CD14-positive monocyte (primary cell): ENCODE measurements around the gene HIF3A. TPM values are rescaled to one million over a fixed set of nuclear protein-coding genes. Genes with fewer than 3 reads are reported as not detected.
"Not testable (repeated sequence)": the region's sequence is repeated elsewhere in the genome, so short reads cannot be mapped to it uniquely, and the experiment has no call there.

Source experiments
- DNase-seq, 3 donors: peaks; one replicate each; pipeline ENCODE4 v3.0.0-alpha.2; 2011 to 2022
- H2AFZ ChIP-seq: 2 replicates; pipeline ENCODE4 v1.6.0; 2012; ENCODE audit warnings: mild to moderate bottlenecking, low read depth, low read length, inconsistent platforms; ENCODE audit not compliant: insufficient read depth, poor library complexity, severe bottlenecking
- H3K27ac ChIP-seq, 2 donors: 1 replicate in 1 of 2; 2 replicates in 1 of 2; pipeline ENCODE4 v1.5.1; 2012 to 2013; ENCODE audit warnings: low read length in 2 of 2, control low read depth in 1 of 2, inconsistent platforms in 1 of 2, low read depth in 1 of 2, mild to moderate bottlenecking in 1 of 2
- H3K27me3 ChIP-seq, 2 donors: one replicate each; pipeline versions ENCODE4 v1.6.0 to v1.6.1; 2011 to 2013; ENCODE audit warnings: low read length in 2 of 2; ENCODE audit not compliant: control insufficient read depth in 2 of 2, insufficient read depth in 2 of 2
- H3K36me3 ChIP-seq, 2 donors: replicated peaks in 1 of 2; 1 replicate in 1 of 2; 2 replicates in 1 of 2; pipeline versions ENCODE4 v1.5.1 to v1.6.1; 2012 to 2013; ENCODE audit warnings: low read length in 2 of 2, control low read depth in 1 of 2, inconsistent platforms in 1 of 2, mild to moderate bottlenecking in 1 of 2; ENCODE audit not compliant: insufficient read depth in 2 of 2, control insufficient read depth in 1 of 2
- H3K4me1 ChIP-seq, 2 donors: 1 replicate in 1 of 2; 2 replicates in 1 of 2; pipeline versions ENCODE4 v1.5.1 to v1.6.1; 2012 to 2013; ENCODE audit warnings: low read length in 2 of 2, control low read depth in 1 of 2, inconsistent platforms in 1 of 2, mild to moderate bottlenecking in 1 of 2, moderate library complexity in 1 of 2; ENCODE audit not compliant: insufficient read depth in 2 of 2, control insufficient read depth in 1 of 2
- H3K4me2 ChIP-seq: replicated peaks from 2 replicates; pipeline ENCODE3; 2012; ENCODE audit warnings: low read length, moderate library complexity, mild to moderate bottlenecking; ENCODE audit not compliant: poor library complexity, severe bottlenecking; ENCODE audit errors: extremely low read depth
- H3K4me3 ChIP-seq, 3 experiments: fragments of 200-600 bp in 1 of 3; sonication (generic) in 1 of 3; replicated peaks in 1 of 3; 1 replicate in 2 of 3; 2 replicates in 1 of 3; pipeline ENCODE4 v1.5.1; 2011 to 2013; ENCODE audit warnings: low read length in 3 of 3, mild to moderate bottlenecking in 3 of 3, control low read depth in 2 of 3, low read depth in 2 of 3, inconsistent platforms in 1 of 3, moderate library complexity in 1 of 3
- H3K79me2 ChIP-seq: 2 replicates; pipeline ENCODE4 v1.6.0; 2012; ENCODE audit warnings: mild to moderate bottlenecking, control low read depth, inconsistent platforms, low read length, moderate library complexity; ENCODE audit not compliant: insufficient read depth
- H3K9ac ChIP-seq: 2 replicates; pipeline ENCODE4 v1.6.0; 2017; ENCODE audit warnings: low read length, mild to moderate bottlenecking; ENCODE audit not compliant: insufficient read depth, poor library complexity, severe bottlenecking
- H3K9me3 ChIP-seq, 2 donors: replicated peaks in 1 of 2; 1 replicate in 1 of 2; 2 replicates in 1 of 2; pipeline versions ENCODE4 v1.5.1 to v1.6.1; 2012 to 2013; ENCODE audit warnings: low read length in 2 of 2, control low read depth in 1 of 2; ENCODE audit not compliant: control insufficient read depth in 1 of 2, insufficient read depth in 1 of 2
- H4K20me1 ChIP-seq: 2 replicates; pipeline ENCODE4 v1.6.0; 2012; ENCODE audit warnings: mild to moderate bottlenecking, low read length, control low read depth, moderate library complexity; ENCODE audit not compliant: insufficient read depth
- H3K27ac Mint-ChIP-seq, 7 donors: one replicate each; pipeline ENCODE4 v1.8.0; 2020; ENCODE audit warnings: mild to moderate bottlenecking in 7 of 7, mixed read lengths in 7 of 7, moderate library complexity in 6 of 7, inconsistent platforms in 2 of 7
- H3K27me3 Mint-ChIP-seq, 3 donors: one replicate each; pipeline ENCODE4 v1.8.0; 2021 to 2022; ENCODE audit warnings: low read depth in 3 of 3, mild to moderate bottlenecking in 3 of 3, mixed read lengths in 3 of 3, moderate library complexity in 3 of 3, inconsistent platforms in 1 of 3
- H3K36me3 Mint-ChIP-seq, 2 donors: one replicate each; pipeline ENCODE4 v1.8.0; 2020; ENCODE audit warnings: mixed read lengths in 2 of 2, inconsistent platforms in 1 of 2, mild to moderate bottlenecking in 1 of 2
- H3K4me1 Mint-ChIP-seq: one replicate; pipeline ENCODE4 v1.8.0; 2020; ENCODE audit warnings: mild to moderate bottlenecking, mixed read lengths
- H3K4me3 Mint-ChIP-seq, 2 donors: one replicate each; pipeline ENCODE4 v1.8.0; 2020; ENCODE audit warnings: mild to moderate bottlenecking in 2 of 2, mixed read lengths in 2 of 2, moderate library complexity in 1 of 2
- H3K9me3 Mint-ChIP-seq, 7 donors: one replicate each; pipeline ENCODE4 v1.8.0; 2020 to 2022; ENCODE audit warnings: mixed read lengths in 7 of 7, mild to moderate bottlenecking in 6 of 7, moderate library complexity in 6 of 7, inconsistent platforms in 2 of 7
- CTCF ChIP-seq: fragments of 200-600 bp; IDR thresholded peaks from one replicate; pipeline ENCODE4 v1.8.0; 2022; ENCODE audit warnings: antibody characterized with exemption, mild to moderate bottlenecking
- WGBS: methylation state at CpG from one replicate; pipeline ENCODE4 v1.1.5; 2013; ENCODE audit warnings: missing lambda C conversion rate; ENCODE audit not compliant: insufficient coverage; 5-methylcytosine and 5-hydroxymethylcytosine counted together
- intact Hi-C, 2 donors: fragments of 100-400 bp; cut with micrococcal nuclease; formaldehyde crosslinking; loops; one replicate each; pipeline versions ENCODE4 v1.15.0 to v1.15.1; 2023
- polyA plus RNA-seq, 3 donors: library from polyadenylated mRNA; depleted of rRNA in 1 of 3; unstranded in 2 of 3; stranded (reverse) in 1 of 3; fragments of 300-500 nt in 2 of 3; fragments of >200 nt in 1 of 3; fragmentation: Illumina TruSeq in 2 of 3; gene quantifications; 1 replicate in 2 of 3; 2 replicates in 1 of 3; pipeline ENCODE4 v1.2.3, GENCODE V29; 2012 to 2021

Gene HIF3A
- polyA plus RNA-seq, 3 donors: not detected

- peaks cover 0 to 1% (median 0%) of the 10 kb centered on the region in 7 donors for H3K9me3 Mint-ChIP-seq
- peak overlapping the region in 1 of 7 donors; percentile 6 for H3K27ac Mint-ChIP-seq
- 73% methylated on average over 10 of the region's 17 CpGs for WGBS
- Histone ChIP-seq H3K4me2 (no peak overlapping the region), H3K4me1 (no peaks in the 10 kb centered on the region), H2AFZ (no peak overlapping the region), H3K36me3 (peaks cover 41 to 62% of the 10 kb centered on the region in 2 donors), H3K79me2 (peaks cover 13% of the 10 kb centered on the region), H3K4me3 (no peak overlapping the region), H3K27me3 (no peaks in the 10 kb centered on the region), H4K20me1 (peaks cover 19% of the 10 kb centered on the region), H3K9me3 (no peaks in the 10 kb centered on the region), H3K9ac (no peak overlapping the region), H3K27ac (no peak overlapping the region)
- no peak for DNase-seq
- H3K4me1 Mint-ChIP-seq: no peaks in the 10 kb centered on the region
- intact Hi-C loops: no loop called here
- peaks cover 45 to 46% of the 10 kb centered on the region in 2 donors for H3K36me3 Mint-ChIP-seq
- TF ChIP-seq CTCF: no peak
- peaks cover 0 to 3% (median 2%) of the 10 kb centered on the region in 3 donors for H3K27me3 Mint-ChIP-seq
- H3K4me3 Mint-ChIP-seq: no peak overlapping the region
These were observed 76.9 kb downstream of the HIF3A start for GRCh38 chr19:46373491-46374359.

GRCh38 chr19:46374536-46375475 is 78.0 kb downstream of the HIF3A start:
- Mint-ChIP-seq H3K27ac (peak overlapping the region in 1 of 7 donors; percentile 54), H3K27me3 (peaks cover 0 to 3% (median 2%) of the 10 kb centered on the region in 3 donors), H3K9me3 (peaks cover 0 to 1% (median 0%) of the 10 kb centered on the region in 7 donors), H3K4me3 (no peak overlapping the region), H3K4me1 (no peaks in the 10 kb centered on the region), H3K36me3 (peaks cover 48 to 52% of the 10 kb centered on the region in 2 donors)
- no peak overlapping the region for H3K4me2 ChIP-seq
- H2AFZ ChIP-seq: no peak overlapping the region
- peaks cover 13% of the 10 kb centered on the region for H3K79me2 ChIP-seq
- no peak overlapping the region for H3K9ac ChIP-seq
- H3K4me1 ChIP-seq: no peaks in the 10 kb centered on the region
- H4K20me1 ChIP-seq: peaks cover 15% of the 10 kb centered on the region
- no peaks in the 10 kb centered on the region for H3K27me3 ChIP-seq
- no peak overlapping the region for H3K4me3 ChIP-seq
- no peak for TF ChIP-seq CTCF
- DNase-seq: no peak
- intact Hi-C loops: no loop called here
- H3K9me3 ChIP-seq: no peaks in the 10 kb centered on the region
- no peak overlapping the region for H3K27ac ChIP-seq
- 92% methylated on average over 16 of the region's 21 CpGs for WGBS
- H3K36me3 ChIP-seq: peaks cover 44 to 67% of the 10 kb centered on the region in 2 donors

- H3K4me3 Mint-ChIP-seq, H3K4me3 ChIP-seq, H3K4me1 Mint-ChIP-seq, H3K9ac ChIP-seq, DNase-seq, H3K27ac ChIP-seq, H3K27ac Mint-ChIP-seq, H3K79me2 ChIP-seq, H3K9me3 ChIP-seq, intact Hi-C loops, H3K4me1 ChIP-seq, H3K27me3 Mint-ChIP-seq, H3K27me3 ChIP-seq, H3K9me3 Mint-ChIP-seq, H3K4me2 ChIP-seq, H2AFZ ChIP-seq: not testable (repeated sequence)
- peaks cover 50 to 56% of the 10 kb centered on the region in 2 donors for H3K36me3 Mint-ChIP-seq
- peaks cover 15% of the 10 kb centered on the region for H4K20me1 ChIP-seq
- peaks cover 48 to 70% of the 10 kb centered on the region in 2 donors for H3K36me3 ChIP-seq
- 90% methylated on average over 15 of the region's 22 CpGs for WGBS
These were observed 78.7 kb downstream of the HIF3A start for GRCh38 chr19:46375476-46376067.
